HG03025 (cell line): Measurements from ENCODE around the gene SP7.
"Not testable (repeated sequence)": the region's sequence is repeated elsewhere in the genome, so short reads cannot be mapped to it uniquely, and the experiment has no call there.

Source experiments
- ATAC-seq: cut with Tn5 transposase; IDR thresholded peaks from one replicate; pipeline ENCODE4 v1.9.1; 2021; ENCODE audit warnings: mild to moderate bottlenecking, moderate library complexity; ENCODE audit not compliant: unreplicated experiment, low FRiP score

Gene SP7

DNA sequence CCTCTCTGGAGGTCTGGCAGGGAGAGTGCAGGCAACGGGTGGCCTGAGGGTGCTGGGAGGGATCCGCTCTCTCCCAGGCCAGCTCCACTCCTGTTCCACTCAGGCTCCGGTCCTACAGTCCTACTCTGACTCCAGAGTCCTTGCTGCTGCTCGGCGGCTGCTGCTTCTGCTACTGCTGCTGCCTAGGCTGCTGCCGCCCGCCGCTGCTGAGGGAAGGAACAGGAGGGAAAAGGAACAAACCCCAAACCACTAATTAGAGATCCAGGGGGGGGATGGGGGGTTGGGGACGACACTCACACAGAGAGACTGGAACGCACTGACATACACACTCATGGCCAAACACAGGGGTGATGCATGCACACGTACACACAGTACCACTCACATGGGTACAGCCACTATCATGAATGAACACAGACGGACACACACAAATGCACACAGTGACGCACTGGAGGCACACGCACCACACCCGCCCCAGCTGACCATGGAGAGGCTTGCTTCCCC lies at the start of gene SP7:
Gene SP7, minus strand, starts transcription at position 174 of the 501 bp plus-strand sequence. CDS start 708 bp downstream, outside the sequence.
- no peak for ATAC-seq

DNA sequence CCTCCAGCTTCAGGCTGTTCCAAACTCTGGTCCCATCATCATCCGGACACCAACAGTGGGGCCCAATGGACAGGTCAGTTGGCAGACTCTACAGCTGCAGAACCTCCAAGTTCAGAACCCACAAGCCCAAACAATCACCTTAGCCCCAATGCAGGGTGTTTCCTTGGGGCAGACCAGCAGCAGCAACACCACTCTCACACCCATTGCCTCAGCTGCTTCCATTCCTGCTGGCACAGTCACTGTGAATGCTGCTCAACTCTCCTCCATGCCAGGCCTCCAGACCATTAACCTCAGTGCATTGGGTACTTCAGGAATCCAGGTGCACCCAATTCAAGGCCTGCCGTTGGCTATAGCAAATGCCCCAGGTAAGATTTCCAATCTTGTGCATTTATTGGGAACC lies 47.1 kb upstream of the SP7 start:
- no peak for ATAC-seq

DNA sequence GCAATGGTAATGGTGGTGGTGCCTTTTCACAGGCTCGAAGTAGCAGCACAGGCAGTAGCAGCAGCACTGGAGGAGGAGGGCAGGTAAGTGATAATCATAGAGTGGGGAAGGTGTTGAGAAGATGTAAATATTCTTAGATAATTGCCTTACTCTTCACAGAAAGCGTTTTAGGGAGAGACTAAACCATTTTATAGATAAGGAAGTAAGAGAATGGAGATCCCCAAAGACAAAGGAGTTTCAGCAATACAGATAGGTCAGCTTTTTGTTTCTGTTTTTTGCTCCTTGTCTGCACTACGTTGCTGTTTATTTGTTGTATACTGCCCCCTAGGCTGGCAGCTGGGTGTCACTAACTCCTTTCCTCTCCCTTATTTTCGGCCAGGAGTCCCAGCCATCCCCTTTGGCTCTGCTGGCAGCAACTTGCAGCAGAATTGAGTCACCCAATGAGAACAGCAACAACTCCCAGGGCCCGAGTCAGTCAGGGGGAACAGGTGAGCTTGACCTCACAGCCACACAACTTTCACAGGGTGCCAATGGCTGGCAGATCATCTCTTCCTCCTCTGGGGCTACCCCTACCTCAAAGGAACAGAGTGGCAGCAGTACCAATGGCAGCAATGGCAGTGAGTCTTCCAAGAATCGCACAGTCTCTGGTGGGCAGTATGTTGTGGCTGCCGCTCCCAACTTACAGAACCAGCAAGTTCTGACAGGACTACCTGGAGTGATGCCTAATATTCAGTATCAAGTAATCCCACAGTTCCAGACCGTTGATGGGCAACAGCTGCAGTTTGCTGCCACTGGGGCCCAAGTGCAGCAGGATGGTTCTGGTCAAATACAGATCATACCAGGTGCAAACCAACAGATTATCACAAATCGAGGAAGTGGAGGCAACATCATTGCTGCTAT lies 45.8 kb upstream of the SP7 start:
- no peak for ATAC-seq

DNA sequence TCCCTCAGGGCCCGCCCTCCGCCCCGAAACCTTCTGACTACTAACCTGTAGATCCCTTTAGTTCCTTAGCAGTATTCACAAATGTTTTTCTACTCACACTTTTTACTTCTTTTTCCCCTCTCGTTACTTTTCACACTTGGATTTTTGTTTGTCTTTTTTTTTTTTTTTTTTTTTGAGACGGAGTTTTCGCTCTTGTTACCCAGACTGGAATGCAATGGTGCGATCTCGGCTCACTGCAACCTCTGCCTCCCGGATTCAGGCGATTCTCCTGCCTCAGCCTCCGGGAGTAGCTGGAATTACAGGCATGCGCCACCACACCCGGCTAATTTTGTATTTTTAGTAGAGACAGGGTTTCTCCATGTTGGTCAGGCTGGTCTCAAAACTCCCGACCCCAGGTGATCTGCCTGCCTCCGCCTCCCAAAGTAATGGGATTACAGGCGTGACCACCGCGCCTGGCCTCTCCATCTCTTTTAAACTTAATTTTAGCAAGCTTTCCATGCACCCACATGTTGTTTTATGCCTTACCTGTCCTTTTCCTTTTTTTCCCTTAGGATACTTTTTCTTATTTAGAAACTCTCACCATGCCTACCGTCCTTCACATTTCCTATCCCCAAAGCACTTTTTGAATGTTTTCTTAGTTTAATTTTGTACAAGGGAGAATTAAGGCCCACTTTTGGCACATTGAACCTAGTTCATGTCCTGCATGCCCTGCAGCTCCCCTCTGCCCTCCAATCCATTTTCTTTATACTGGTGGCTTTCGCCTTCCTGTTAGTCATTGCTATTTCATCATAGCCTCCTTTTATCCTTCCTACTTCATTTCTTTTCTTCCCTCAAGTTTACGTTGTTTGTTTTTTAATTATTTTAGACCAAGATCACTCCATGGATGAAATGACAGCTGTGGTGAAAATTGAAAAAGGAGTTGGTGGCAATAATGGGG lies 44.9 kb upstream of the SP7 start:
- ATAC-seq, result no peak

DNA sequence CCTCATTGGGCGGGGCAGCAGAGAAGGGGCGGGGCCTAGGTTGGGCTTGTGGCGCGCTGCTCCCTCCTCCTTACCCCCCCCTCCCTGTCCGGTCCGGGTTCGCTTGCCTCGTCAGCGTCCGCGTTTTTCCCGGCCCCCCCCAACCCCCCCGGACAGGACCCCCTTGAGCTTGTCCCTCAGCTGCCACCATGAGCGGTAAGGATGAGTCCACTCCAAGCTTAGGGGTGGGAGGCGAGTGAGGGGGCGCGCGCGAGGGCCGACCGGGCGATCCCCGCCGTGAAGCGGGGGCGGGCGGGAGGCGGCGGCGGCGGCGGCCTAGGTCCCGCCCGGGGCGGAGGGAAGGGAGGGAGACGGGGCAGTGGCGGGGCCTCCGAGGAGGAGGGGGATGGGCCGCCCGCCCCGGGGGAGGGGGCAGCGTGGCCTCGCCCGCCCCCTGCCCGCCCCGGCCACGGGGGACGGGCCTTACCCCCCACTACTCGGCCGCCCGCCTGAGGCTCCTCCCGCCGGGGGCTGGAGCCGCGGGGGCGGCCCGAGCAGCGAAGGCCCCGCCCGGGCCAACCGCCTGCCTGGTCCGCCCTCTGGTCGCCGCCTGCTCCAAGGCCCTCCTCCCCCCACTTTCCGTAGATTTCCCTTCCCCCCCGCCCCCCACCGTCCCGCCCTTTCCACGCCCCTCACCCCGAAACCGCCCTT lies 44.1 kb upstream of the SP7 start, which contains the start of gene SP1:
Gene SP1, plus strand, starts transcription at position 73 of the 690 bp plus-strand sequence. Its CDS starts 116 bp downstream, at position 189.
- ATAC-seq, result peak; percentile 27

DNA sequence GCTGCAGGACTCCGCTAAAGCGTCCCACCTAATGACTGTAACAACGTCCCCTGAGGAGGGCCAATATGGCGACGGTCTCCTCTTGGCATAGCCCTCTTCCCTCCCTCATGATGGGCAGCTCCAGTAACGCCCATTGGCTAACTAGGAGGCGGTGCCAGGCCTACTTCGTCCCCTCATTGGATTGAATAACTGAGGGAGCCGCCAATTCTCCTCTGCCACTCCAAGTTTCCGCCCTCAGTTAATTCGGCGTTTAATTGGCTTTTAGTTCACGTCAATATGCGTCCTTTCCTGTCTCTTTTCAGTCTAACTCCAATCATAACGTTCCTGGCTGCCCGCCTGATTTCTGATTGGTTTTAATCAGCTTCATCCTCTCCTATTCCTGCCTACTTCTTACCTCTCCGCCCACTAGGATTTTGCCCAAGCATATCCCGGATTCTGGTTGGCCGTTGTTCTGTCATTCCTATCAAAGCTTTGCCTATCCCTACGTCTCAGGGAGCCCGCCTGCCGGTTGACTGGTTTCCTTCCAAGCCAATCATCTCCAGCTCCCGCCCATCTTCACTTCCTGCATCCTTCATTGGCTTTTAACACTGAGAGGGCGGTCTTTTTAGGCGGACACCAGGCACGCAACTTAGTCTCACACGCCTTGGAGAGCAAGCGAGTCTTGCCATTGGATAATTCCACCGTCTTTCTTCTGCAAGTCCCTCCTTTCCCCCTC lies 43.4 kb upstream of the SP7 start:
- peak; percentile 68 for ATAC-seq

DNA sequence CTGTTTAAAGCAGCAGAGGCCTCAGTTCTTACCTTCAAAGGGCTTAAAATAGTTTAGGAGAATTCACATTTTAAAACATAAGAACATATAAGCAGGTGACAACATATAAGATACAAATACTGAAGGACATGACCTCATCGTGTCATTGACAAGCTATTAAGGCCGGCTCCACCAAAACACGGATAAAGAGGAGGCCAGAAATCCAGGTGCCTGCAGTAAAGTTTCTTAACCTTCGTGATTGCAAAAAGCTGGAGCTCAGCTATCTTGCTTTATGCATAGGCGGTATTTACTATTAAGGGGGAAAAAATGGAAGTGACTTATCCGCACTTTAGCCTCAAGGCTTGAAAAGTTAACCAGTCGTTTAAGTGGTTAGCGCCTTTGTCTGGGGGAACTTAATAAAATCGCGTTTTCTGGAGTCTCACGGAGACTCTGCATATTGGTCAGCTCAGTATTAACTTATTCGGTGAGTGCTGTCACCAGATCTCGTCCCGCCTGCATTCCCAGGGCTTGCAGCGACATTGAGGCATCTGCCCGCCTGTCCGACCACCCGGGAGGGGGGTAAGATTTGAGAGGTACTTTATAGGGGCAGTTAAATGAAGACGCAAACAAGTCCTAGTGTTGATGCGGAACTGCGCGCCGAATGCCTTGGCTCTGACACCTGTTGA lies 42.7 kb upstream of the SP7 start:
- ATAC-seq, result no peak

DNA sequence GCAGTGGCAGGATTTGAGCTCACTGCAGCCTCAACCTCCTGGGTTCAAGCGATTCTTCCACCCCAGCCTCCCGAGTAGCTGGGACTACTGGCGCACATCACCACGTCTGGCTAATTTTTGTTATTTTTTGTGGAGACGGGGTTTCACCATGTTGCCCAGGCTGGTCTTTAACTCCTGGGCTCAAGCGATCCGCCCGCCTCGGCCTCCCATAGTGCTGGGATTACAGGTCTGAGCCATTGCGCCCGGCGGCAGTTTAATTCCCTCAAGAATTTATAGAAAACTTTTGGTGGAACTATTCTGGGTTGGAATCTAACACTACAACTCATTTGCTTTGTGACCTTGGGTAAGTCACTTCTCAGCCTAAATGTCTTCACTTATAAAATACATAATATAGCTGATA lies 42.1 kb upstream of the SP7 start:
- no peak for ATAC-seq

DNA sequence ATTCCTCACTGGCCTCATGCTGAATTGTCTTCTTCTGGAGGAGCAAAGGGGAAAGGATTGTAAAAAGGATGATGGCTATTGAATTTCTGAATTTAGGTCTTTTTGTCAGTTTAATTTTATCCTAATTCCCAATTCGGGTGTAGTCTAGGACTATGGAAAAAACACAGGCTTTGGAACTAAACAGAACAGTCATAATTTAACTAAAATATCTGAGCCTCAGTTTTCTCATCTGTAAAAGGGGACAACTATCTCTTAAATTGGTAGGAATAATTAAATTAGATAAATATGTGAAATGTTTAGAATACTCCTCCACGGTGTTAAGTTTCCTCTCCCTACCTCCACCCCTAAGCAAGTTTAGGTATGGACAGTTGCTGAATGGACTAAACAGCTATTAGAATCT lies 40.6 kb upstream of the SP7 start:
- no peak for ATAC-seq

DNA sequence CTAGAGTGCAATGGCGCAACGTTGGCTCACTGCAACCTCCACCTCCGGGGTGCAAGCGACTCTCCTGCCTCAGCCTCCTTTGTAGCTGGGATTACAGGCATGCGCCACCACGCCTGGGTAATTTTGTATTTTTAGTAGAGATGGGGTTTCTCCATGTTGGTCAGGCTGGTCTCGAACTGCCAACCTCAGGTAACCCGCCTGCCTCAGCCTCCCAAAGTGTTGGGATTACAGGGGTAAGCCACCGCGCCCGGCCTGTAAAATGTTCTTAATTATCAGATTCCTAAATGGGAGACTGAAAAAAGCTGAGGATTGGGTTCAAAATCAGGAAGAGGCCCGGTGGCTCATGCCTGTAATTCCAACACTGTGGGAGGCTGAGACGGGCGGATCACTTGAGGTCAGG lies 38.1 kb upstream of the SP7 start:
- not testable (repeated sequence) for ATAC-seq

DNA sequence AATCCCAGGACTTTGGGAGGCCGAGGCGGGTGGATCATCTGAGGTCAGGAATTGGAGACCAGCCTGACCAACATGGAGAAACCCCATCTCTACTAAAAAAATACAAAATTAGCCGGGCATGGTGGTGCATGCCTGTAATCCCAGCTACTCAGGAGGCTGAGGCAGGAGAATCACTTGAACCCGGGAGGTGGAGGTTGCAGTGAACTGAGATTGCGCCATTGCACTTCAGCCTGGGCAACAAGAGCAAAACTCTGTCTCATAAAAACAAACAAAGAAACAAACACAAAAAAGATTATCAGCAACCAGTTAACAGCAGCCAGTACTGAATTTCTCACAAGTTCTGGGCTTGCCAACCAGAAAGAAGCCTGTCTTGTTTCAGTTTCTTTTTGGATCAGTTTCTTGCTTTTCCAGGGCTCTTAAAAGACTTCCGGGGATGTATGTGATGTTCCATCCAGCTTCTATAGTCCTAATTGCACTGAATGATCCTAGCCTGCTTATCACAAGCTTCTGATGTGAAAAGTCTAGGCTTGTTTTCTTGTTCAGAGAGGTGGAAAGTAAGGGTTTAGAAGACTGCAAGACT lies 37.5 kb upstream of the SP7 start:
- ATAC-seq, result not testable (repeated sequence)

DNA sequence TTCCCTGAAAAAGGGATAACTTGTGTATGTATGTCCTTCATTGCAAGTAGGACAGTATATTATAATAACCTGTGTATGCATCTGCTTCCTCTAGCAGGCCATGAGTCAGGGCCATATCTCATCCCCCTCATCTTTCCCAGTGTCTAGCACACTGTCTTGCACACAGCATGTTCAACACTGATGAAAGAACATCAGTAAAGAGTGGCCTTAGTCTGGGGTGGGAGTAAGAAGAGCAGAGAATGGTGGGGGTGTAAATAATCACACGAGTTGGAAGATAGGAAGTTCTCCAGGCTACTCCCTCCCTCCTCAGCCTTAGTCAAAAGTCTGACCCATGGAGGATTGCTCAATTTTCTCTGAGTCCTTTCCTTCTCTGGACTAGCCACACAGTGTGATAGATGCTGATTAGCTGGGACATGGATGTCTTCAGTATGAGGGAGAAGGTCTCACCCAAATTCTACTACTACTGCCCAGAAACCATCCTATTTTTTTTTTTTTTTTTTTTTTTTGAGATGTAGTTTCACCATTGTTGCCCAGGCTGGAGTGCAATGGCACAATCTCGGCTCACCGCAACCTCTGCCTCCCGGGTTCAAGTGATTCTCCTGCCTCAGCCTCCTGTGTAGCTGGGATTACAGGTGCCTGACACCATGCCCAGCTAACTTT lies 29.2 kb upstream of the SP7 start:
- no peak for ATAC-seq

DNA sequence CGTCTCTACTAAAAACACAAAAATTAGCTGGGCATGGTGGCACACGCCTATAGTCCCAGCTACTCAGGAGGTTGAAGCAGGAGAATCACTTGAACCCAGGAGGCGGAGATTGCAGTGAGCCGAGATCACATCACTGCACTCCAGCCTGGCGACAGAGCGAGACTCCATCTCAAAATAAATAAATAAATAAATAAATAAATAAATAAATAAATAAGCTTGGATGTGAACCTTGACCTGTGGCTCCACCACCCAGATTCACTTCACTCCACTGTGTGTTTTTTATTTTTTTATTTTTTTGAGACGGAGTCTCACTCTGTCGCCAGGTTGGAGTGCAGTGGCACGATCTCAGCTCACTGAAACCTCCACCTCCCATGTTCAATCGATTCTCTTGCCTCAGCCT lies 25.5 kb upstream of the SP7 start:
- not testable (repeated sequence) for ATAC-seq

DNA sequence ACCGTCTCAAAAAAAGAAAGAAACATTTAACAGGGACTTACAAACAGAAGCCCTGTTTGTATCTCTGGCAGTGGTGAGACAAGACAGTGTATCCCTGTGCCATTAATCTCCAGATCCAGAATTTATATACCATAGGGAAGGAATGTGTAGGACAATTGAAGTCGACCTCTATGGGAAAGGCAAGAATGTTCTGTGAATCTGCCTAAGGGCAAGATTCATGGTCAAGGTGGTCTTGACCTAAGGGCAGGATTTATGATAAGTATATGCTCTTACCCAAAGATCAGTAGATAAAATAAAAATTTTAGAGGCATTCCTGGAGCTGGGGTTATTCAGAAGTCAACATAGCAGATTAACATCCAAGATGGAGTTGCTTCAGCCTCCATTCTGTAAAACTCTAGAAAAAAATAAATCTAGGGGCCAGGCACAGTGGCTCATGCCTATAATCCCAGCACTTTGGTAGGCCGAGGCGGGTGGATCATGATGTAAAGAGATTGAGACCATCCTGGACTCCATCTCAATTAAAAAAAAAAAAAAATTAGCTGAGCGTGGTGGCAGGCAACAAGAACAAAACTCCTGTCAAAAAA lies 22.8 kb upstream of the SP7 start:
- ATAC-seq, result no peak

DNA sequence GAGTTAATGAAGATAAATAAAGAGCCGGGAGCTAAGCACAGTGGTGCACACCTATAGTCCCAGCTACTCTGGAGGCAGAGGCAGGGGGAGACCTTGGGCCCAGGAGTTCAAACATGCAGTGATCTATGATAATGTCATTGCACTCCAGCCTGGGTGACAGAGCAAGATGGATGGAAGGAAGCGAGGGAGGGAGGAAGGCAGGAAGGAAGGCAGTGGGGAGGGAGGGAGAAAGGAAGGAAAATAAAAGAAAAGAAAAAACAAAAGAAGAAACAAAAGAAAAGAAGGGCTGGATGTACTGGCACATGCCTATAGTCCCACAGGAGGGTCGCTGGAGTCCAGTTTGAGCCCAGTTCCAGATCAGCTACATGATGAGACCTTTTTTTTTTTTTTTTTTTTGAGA lies 19.0 kb upstream of the SP7 start:
- no peak for ATAC-seq

DNA sequence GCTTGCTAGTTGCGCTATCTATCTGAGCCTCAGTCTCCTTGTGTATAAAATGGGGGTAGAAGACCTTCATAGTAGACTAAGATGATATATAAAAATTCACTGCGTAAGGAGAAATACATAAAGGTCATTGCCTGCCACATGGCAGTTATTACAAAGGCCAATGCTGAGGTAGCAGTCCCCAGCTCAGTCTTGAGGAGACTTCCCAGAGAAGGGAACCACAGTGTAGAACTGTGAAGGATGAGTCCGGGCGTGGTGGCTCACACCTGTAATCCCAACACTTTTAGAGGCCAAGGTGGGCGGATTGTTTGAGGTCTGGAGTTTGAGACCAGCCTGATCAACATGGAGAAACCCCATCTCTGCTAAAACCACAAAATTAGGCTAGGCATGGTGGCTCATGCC lies 17.1 kb upstream of the SP7 start:
- ATAC-seq, result no peak

DNA sequence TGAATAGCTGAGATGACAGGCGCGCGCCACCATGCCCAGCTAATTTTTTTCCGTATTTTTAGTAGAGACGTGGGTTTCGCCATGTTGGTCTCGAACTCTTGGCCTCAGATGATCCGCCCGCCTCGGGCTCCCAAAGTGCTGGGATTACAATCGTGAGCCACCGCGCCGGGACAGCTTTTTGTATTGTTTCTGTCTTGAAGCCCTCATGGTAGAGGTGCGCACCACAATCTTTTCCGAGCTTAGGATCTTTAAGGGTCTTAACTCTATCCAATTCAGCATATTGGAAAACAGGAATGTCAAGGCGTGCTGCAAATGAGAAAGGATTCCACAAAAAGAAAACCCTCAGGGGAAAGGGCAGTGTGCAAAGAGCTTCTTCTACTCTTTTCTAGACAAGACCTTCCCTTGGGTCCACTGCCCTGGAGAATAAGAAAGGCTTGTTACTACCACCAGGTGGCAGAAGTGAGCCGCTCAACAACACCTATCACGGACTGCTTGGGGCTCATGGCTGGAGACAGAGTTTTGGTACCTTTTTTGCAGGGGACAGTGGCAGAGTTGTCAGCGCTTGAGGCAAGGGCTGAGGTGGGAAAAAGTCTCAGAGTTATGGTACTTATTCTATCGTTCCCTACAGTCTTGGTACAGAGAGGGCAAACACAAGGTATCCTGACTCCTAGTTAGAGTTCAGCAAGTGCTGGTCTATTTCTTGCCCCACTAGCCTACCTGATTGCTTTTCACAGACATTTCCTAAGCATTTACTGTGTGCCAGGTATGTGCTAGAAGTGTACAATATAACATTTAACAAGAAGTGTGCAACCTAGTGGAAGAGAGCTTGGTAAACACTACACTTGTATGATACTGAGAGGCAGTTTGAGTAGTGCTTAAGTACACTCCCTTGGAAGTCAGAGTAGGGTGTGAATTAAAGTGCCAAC lies 16.4 kb upstream of the SP7 start:
- ATAC-seq, result peak; percentile 74
